GM19023 (cell line): Measurements from ENCODE around the gene ATP1A4.

ENCODE experiments used
- ATAC-seq: cut with Tn5 transposase; IDR thresholded peaks from one replicate; pipeline ENCODE4 v1.9.1; 2021; ENCODE audit warnings: mild to moderate bottlenecking, moderate library complexity; ENCODE audit not compliant: unreplicated experiment

ATP1A4 gene

GRCh38 chr1:160139840-160140239, 11.6 kb upstream of the ATP1A4 start:
- no peak for ATAC-seq

- no peak for ATAC-seq
Observed at GRCh38 chr1:160143695-160144094, 7.7 kb upstream of the ATP1A4 start.

DNA sequence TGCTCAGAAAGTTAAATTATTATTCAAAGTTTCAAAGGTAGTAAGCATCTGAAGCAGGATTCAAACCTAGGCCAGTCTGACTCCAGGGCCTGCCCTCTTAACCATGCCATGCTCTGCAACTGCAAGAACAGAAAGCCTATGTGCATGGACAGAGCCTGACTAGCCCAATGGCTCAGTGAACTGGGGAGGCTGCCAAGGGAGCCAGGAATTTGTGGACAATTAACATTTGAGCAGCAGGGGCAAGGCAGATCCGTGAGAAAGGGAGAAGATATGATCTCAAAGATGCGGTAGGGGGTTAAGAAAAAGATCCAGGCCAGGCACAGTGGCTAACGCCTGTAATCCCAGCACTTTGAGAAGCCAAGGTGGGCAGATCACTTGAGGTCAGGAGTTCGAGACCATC, 6.5 kb upstream of the ATP1A4 start:
- no peak for ATAC-seq

GRCh38 chr1:160146107-160146506, 5.3 kb upstream of the ATP1A4 start:
- ATAC-seq = no peak

GRCh38 chr1:160148121-160148520, 3.3 kb upstream of the ATP1A4 start:
- no peak for ATAC-seq

DNA sequence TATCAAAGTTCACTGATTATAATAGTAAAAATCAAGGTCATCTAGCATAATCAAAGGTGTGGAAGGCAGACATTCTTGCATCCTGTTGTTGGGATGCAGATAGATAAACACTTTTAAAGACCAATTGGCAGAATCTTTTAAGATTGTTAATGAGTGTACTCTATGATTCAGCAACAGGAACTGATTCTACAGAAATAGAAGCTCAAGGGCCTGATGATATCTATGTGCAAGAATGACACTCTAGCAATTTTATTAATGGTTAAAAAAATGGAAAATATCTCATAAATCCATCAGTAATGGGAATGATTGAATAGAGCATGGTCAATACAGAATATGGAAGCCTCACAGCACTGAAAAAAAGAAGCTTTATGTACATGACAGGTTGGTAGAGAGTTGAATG, 2.2 kb upstream of the ATP1A4 start:
- no peak for ATAC-seq

DNA sequence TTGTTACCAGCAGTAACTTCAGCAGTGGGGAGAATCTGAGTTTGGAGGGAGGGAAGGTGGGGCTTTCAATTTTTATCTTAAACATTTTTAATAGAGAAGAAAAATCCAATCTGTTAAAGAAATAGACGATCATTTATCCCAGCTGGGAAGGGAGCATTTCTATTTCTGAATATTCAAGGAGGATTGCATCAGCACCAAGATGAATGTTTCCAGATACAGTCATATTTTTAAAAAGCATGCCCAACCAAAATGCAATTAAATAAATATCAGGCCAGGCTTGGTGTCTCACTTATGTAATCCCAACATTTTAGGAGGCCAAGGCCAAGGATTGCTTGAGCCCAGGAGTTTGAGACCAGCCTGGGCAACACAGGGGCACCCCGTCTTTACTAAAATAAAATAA, 1.7 kb upstream of the ATP1A4 start:
- ATAC-seq = no peak

DNA sequence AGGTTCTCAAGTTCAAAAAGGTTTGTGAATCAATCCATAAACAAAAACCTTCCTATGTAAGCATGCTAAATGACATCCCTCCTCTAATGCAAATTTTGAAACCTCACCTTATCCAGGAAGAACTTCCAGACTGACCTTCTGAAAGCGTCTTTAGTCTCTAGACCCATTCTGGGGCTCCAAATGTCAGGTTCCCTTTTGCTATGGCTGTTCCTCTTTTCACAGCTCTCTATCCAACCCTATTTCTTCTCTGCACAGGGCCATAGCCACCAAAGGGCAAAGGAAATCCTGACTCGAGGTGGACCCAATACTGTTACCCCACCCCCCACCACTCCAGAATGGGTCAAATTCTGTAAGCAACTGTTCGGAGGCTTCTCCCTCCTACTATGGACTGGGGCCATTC, 3.4 kb downstream of the ATP1A4 start:
- no peak for ATAC-seq

GRCh38 chr1:160156361-160156760, 5.0 kb downstream of the ATP1A4 start:
- no peak for ATAC-seq

GRCh38 chr1:160157174-160157573, 5.8 kb downstream of the ATP1A4 start:
- no peak for ATAC-seq

GRCh38 chr1:160158031-160158430, 6.6 kb downstream of the ATP1A4 start:
- ATAC-seq = no peak

DNA sequence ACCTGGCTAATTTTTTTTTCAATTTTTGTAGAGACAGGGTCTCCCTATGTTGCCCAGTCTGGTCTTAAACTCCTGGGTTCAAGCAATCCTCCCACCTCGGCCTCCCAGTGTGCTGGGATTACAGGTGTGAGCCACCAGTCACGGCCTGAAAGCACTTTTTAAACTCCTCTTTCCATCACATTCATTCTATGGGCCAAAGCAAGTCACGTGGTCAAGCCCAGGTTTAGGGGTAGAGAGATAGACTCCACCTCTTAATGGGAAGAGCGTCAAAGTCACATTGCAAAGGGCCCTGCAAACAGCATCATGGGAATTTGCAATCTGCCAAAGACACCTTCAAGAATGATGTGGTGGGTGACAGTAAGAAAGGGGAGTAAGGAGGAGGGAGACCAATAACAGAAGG, 7.1 kb downstream of the ATP1A4 start:
- no peak for ATAC-seq

DNA sequence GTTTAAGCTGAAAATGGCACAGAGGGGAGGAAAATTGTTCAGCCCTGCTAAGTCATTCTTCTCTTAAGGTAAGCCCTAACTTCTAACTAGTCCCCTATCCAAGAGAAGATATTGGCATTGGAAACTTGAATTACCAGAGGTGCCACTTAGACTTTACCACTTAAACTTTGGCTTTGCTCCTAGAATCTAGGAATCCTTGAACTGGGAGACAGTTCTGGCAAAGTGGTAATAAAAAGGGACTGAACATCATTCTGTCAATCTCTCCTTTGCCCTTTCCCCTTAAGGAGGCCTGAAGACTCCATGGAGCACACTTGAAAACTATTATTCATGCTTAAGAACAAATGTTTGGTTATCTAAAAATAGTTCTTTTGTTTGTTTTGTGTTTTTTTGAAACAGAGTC, 8.4 kb downstream of the ATP1A4 start:
- ATAC-seq = no peak

GRCh38 chr1:160161965-160162705, 10.7 kb downstream of the ATP1A4 start:
- no peak for ATAC-seq

DNA sequence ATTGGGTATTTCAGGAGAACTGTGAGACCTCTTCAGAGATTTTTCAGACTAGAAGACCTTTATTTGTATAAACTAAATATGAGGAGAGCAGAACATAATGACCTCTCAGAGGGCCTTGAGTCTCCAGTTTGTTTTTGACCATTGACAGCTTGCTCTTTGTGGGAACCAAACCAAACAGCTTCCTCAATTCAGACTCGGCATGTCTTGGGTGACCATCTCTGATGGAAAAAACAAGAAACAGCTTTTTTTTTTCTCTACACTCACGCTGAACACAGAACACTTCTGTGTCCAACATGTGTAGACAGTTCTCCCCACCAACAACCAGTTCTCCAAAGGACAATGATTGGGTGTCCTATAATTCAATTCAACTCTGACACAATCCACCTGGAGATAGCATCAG, 11.5 kb downstream of the ATP1A4 start:
- ATAC-seq = no peak

GRCh38 chr1:160163615-160164014, 12.2 kb downstream of the ATP1A4 start:
- no peak for ATAC-seq

DNA sequence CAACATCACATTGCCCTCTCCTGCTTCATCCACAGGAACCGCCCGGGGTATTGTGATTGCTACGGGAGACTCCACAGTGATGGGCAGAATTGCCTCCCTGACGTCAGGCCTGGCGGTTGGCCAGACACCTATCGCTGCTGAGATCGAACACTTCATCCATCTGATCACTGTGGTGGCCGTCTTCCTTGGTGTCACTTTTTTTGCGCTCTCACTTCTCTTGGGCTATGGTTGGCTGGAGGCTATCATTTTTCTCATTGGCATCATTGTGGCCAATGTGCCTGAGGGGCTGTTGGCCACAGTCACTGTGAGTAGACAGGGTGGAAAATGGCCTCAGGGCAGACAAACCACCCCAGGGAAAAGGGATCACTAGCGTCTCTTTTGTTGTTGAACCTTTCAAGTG, 12.7 kb downstream of the ATP1A4 start:
- ATAC-seq = no peak

DNA sequence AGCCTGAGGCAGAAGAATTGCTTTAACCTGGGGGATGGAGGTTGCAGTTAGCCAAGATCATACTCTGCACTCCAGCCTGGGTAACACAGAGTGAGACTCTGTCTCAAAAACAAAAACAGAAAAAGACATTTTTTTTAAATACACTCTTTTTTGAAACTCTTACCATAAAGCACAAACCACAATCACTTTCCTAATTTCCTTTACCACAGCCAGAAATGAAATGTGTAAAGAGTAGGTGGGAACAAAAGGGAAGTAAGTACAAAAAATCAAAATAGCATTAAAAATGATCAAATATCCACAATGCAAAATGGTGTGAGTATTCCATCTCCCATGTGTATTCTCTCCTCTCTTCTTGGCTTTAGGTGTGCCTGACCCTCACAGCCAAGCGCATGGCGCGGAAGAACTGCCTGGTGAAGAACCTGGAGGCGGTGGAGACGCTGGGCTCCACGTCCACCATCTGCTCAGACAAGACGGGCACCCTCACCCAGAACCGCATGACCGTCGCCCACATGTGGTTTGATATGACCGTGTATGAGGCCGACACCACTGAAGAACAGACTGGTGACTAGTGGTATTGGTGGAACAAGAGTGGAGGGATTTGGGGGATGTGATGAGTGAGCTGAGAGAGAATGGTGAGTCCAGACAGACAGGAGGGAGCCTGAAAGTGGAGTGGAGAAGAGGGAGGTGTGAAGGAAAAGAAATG, 14.9 kb downstream of the ATP1A4 start:
- no peak for ATAC-seq

- ATAC-seq = no peak
Observed at GRCh38 chr1:160167056-160167455, 15.7 kb downstream of the ATP1A4 start.

GRCh38 chr1:160167580-160167979, 16.2 kb downstream of the ATP1A4 start:
- ATAC-seq = no peak

- ATAC-seq = no peak
Observed at GRCh38 chr1:160168016-160168415, 16.6 kb downstream of the ATP1A4 start.

GRCh38 chr1:160168609-160169369, 17.4 kb downstream of the ATP1A4 start:
- no peak for ATAC-seq
